K562 (cell line): ENCODE results near the gene CIP2A. TPM values are rescaled to one million over a fixed set of nuclear protein-coding genes. Genes with fewer than 3 reads are reported as not detected.
A peak's percentile ranks its signal among the peaks of the same experiment; 100 is the strongest.

Experiments
- ATAC-seq: fragments of 200-7000 bp; cut with Tn5 transposase; 3 replicates; pipeline ENCODE4 v1.9.1; 2020; ENCODE audit warnings: moderate library complexity
- BruUV-seq: library from RNA; stranded (reverse); fragments of 400-500 nt; replicated peaks from 2 replicates; lab custom pipeline; 2021; lab: Mats Ljungman, UMichigan
- CTCF ChIA-PET: fragments of 300-600 bp; formaldehyde crosslinking; extraction: SDS; loops from one replicate; lab custom pipeline; 2021; ENCODE audit warnings: low intra/inter-chr PET ratio; lab: Yijun Ruan, JAX
- POLR2A ChIA-PET: fragments of 300-600, 350-650 bp; sonication (Branson Sonifier 250); formaldehyde crosslinking; extraction: SDS; loops from one replicate; lab custom pipeline; 2021; ENCODE audit warnings: antibody characterized with exemption, inconsistent platforms; lab: Yijun Ruan, JAX
- DNase-seq, 4 experiments: peaks; one replicate each; pipeline versions ENCODE4 v3.0.0 to v3.0.0-alpha.2; 2011 to 2018; ENCODE audit warnings: low spot score in 3 of 4, mixed read lengths in 3 of 4; ENCODE audit errors: extremely low read depth in 1 of 4
- FAIRE-seq: peaks from 2 replicates; lab custom pipeline; 2011; peaks lifted over from hg19 to GRCh38; lab: Jason Lieb, UNC
- H2AFZ ChIP-seq: 2 replicates; pipeline ENCODE4 v1.6.0; 2011; ENCODE audit warnings: low read depth, low read length, control low read depth, inconsistent platforms
- H3K27ac ChIP-seq: fragments of 200-600 bp; 3 replicates; pipeline ENCODE4 v1.8.0; 2011; ENCODE audit warnings: low read depth, mild to moderate bottlenecking, control low read depth, inconsistent platforms, low read length, moderate library complexity, mixed read lengths; ENCODE audit errors: extremely low read depth
- H3K27me3 ChIP-seq, 2 experiments: fragments of 300-600 bp in 1 of 2; 2 replicates in 1 of 2; 3 replicates in 1 of 2; pipeline versions ENCODE4 v1.6.0 to v1.8.0; 2011; ENCODE audit warnings: inconsistent platforms in 2 of 2, low read length in 2 of 2, mild to moderate bottlenecking in 1 of 2, mixed read lengths in 1 of 2, moderate library complexity in 1 of 2; ENCODE audit not compliant: control insufficient read depth in 2 of 2, insufficient read depth in 2 of 2
- H3K36me3 ChIP-seq: fragments of 300-600 bp; 3 replicates; pipeline ENCODE4 v1.8.0; 2011; ENCODE audit warnings: mild to moderate bottlenecking, low read length, inconsistent platforms; ENCODE audit not compliant: control insufficient read depth, insufficient read depth
- H3K4me1 ChIP-seq, 2 experiments: fragments of 200-600 bp in 1 of 2; replicated peaks in 1 of 2; 2 replicates in 1 of 2; 3 replicates in 1 of 2; pipeline versions ENCODE4 v1.5.1 to v1.8.0; 2011; ENCODE audit warnings: inconsistent platforms in 2 of 2, low read length in 2 of 2, mild to moderate bottlenecking in 1 of 2, mixed read lengths in 1 of 2, moderate library complexity in 1 of 2; ENCODE audit not compliant: control insufficient read depth in 2 of 2, insufficient read depth in 2 of 2
- H3K4me2 ChIP-seq: 2 replicates; pipeline ENCODE4 v1.6.1; 2011; ENCODE audit warnings: low read length, control low read depth, inconsistent platforms, mixed read lengths; ENCODE audit not compliant: insufficient read depth
- H3K4me3 ChIP-seq: fragments of 200-600 bp; sonication (generic), shearing (Covaris generic); 2 replicates; pipeline ENCODE4 v1.5.1; 2016; ENCODE audit warnings: control low read depth, inconsistent platforms
- H3K79me2 ChIP-seq: fragments of 200-600 bp; 3 replicates; pipeline ENCODE4 v1.8.0; 2011; ENCODE audit warnings: low read length, inconsistent platforms; ENCODE audit not compliant: control insufficient read depth, insufficient read depth
- H3K9ac ChIP-seq, 2 experiments: 2 replicates each; pipeline versions ENCODE4 v1.6.0 to v1.6.1; 2011; ENCODE audit warnings: low read depth in 2 of 2, low read length in 2 of 2, control low read depth in 1 of 2, inconsistent platforms in 1 of 2, mild to moderate bottlenecking in 1 of 2, mixed read lengths in 1 of 2; ENCODE audit not compliant: insufficient read depth in 1 of 2
- H3K9me1 ChIP-seq: one replicate; pipeline ENCODE4 v1.6.0; 2011; ENCODE audit warnings: inconsistent platforms, mild to moderate bottlenecking, low read length, moderate library complexity; ENCODE audit not compliant: control insufficient read depth, insufficient read depth
- H3K9me3 ChIP-seq: replicated peaks from 2 replicates; pipeline ENCODE4 v1.5.1; 2011; ENCODE audit warnings: low read depth, low read length, inconsistent platforms; ENCODE audit not compliant: control insufficient read depth, insufficient read depth
- H4K20me1 ChIP-seq: replicated peaks from 2 replicates; pipeline ENCODE4 v1.6.1; 2011; ENCODE audit warnings: low read length, inconsistent platforms, mixed read lengths; ENCODE audit not compliant: control insufficient read depth, insufficient read depth
- C11orf30 ChIP-seq: fragments of 450-650 bp; IDR thresholded peaks from 2 replicates; pipeline ENCODE4 v1.6.1; 2016; ENCODE audit warnings: low read depth, mild to moderate bottlenecking
- MAFG ChIP-seq: fragments of 450-650 bp; conservative IDR thresholded peaks from 2 replicates; pipeline ENCODE4 v1.6.1; 2016; ENCODE audit warnings: missing genetic modification characterization, missing compliant biosample characterization
- ZNF311 ChIP-seq: fragments of 250-450 bp; sonication (Bioruptor Pico); IDR thresholded peaks from 2 replicates; pipeline ENCODE4 v1.4.0; 2020; ENCODE audit warnings: mild to moderate bottlenecking, moderate library complexity
- ZNF316 ChIP-seq: fragments of 450-650 bp; IDR thresholded peaks from 2 replicates; pipeline ENCODE4 v1.6.1; 2016
- WGBS: fragments of 100-300 bp; shearing (Covaris generic); methylation state at CpG from one replicate; pipeline ENCODE4 v1.1.6; 2016; ENCODE audit warnings: low coverage, mixed read lengths; ENCODE audit not compliant: insufficient coverage; ENCODE audit errors: missing lambda C conversion rate; 5-methylcytosine and 5-hydroxymethylcytosine counted together
- in situ Hi-C: fragments of 300-500 bp; cut with MboI; formaldehyde crosslinking; loops from 4 replicates; pipeline ENCODE4 v1.15.0; 2018; ENCODE audit warnings: inconsistent platforms, mixed read lengths
- intact Hi-C: fragments of 100-400 bp; cut with micrococcal nuclease; formaldehyde crosslinking; loops from 2 replicates; pipeline ENCODE4 v1.14.2; 2022
- polyA plus RNA-seq, 8 experiments: library from polyadenylated mRNA; depleted of rRNA in 4 of 8; stranded (reverse) in 5 of 8; unstranded in 3 of 8; fragments of >200 nt; fragmentation: Nextera tagmentation in 2 of 8; fragmentation: Illumina TruSeq in 1 of 8; extraction: Ambion mirVana in 2 of 8; extraction: Trizol in 1 of 8; gene quantifications; 2 replicates each; pipeline versions ENCODE4 v1.2.1 to v1.2.3, GENCODE V29; 2011 to 2014; ENCODE audit warnings: inconsistent platforms in 1 of 8, missing spikeins in 1 of 8
- total RNA-seq, 7 experiments: library from RNA; depleted of rRNA in 6 of 7; stranded (reverse); fragments of >200 nt in 6 of 7; fragmentation: Illumina TruSeq in 2 of 7; extraction: Trizol in 2 of 7; gene quantifications; 2 replicates each; pipeline versions ENCODE4 v1.2.1 to v1.2.3, GENCODE V29; 2011 to 2021; ENCODE audit warnings: low replicate concordance in 1 of 7
- TF ChIP-seq, protein P1 (sequence below): fragments of 450-650 bp; IDR thresholded peaks from 2 replicates; pipeline ENCODE4 v1.6.1; 2016

Gene CIP2A
- total and polyA plus RNA-seq, 9 of the 15 experiments (the other 6 are each of a cell fraction or from before 2014, with no cell fraction given) = 10.5 to 41.7 (median 31.5) TPM

DNA sequence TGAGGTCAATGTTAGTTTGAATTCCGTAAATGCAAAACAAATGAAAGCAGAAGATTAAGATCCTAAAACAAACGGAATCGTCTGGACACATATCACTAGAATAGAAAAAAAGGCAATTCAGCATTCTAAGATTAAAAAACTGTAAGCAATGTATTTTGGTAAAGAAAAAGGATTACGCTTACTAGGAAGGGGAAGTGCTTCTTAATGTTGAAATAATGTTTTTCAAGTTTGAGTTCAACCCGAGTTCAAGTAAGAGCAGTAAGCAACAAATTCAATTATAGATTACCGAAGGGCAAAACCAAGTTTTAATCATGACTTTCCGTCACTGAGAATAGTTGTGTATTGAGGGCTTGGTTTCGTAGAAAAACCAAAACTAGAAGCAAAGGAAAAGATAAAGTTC is 637 bp downstream of the CIP2A start:
- peak overlapping the region; percentile 90 for H3K27ac ChIP-seq
- H3K4me3 ChIP-seq = peak overlapping the region; percentile 76
- no peaks in the 10 kb centered on the region for H3K27me3 ChIP-seq
- ChIA-PET POLR2A (interaction anchor here (1.2 to 3.0 kb wide), 4 partner anchors 10 to 37 kb away, joined by 3 to 18 read pairs (median 6); no protein-coding TSS in a partner anchor), CTCF (no interaction called here)
- peaks cover 0 to 8% of the 10 kb centered on the region in 2 experiments; a peak in 2 of 5 replicates for H3K4me1 ChIP-seq
- H3K9ac ChIP-seq = peak overlapping the region; percentile 94 to 98
- intact Hi-C loops (no loop called here), in situ Hi-C loops (no loop called here)
- H2AFZ ChIP-seq = peak overlapping the region; percentile 92
- peak; percentile 48 for TF ChIP-seq ZNF316
- TF ChIP-seq, protein P1, sequence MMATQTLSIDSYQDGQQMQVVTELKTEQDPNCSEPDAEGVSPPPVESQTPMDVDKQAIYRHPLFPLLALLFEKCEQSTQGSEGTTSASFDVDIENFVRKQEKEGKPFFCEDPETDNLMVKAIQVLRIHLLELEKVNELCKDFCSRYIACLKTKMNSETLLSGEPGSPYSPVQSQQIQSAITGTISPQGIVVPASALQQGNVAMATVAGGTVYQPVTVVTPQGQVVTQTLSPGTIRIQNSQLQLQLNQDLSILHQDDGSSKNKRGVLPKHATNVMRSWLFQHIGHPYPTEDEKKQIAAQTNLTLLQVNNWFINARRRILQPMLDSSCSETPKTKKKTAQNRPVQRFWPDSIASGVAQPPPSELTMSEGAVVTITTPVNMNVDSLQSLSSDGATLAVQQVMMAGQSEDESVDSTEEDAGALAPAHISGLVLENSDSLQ = no peak
- 0 out of 2 replicates have a peak, but pooled peaks have one; percentile 10 for TF ChIP-seq MAFG (tag)
- BruUV-seq = no TSS peak
- no peak for DNase-seq
- peaks cover 77% of the 10 kb centered on the region for H3K79me2 ChIP-seq
- WGBS = under 1% methylated on average over 8 of the region's 8 CpGs
- no peaks in the 10 kb centered on the region for H3K9me3 ChIP-seq
- peaks cover 32% of the 10 kb centered on the region; the same call in 2 of the 3 replicates for H3K36me3 ChIP-seq
- peak overlapping the region; percentile 91 for H3K4me2 ChIP-seq
- FAIRE-seq = no peak
- H3K9me1 ChIP-seq = no peaks in the 10 kb centered on the region
- peaks cover 8% of the 10 kb centered on the region; the same call in 1 of the 2 replicates for H4K20me1 ChIP-seq
- no peak for ATAC-seq

DNA sequence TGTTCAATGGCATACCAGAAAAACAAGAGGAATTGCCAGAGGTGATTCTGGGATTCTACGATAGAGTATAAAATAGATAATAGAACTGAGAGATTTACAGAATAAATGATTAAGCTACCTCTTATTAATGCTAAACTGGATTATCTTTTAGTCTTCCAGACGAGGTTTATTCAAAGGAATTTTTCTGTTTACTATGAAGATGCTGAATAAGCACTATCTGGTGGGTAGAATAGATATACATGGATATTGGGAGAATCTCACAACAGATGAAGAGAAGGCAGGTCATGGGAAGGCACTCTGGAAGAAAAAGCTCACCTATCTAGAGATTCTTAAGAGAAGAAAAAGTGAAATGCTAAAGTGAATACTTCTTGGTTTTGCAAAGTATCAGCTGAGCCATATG is 11.2 kb downstream of the CIP2A start:
- ATAC-seq = no peak
- Histone ChIP-seq H3K27me3 (no peaks in the 10 kb centered on the region), H3K9ac (no peak overlapping the region), H3K4me2 (no peak overlapping the region), H3K9me3 (no peaks in the 10 kb centered on the region; the same call in 1 of the 2 replicates), H3K36me3 (peaks cover 85% of the 10 kb centered on the region), H3K4me3 (no peak overlapping the region), H3K4me1 (no peaks in the 10 kb centered on the region), H3K27ac (no peak overlapping the region), H4K20me1 (no peaks in the 10 kb centered on the region), H2AFZ (no peak overlapping the region), H3K79me2 (no peaks in the 10 kb centered on the region), H3K9me1 (no peaks in the 10 kb centered on the region)
- no peak for DNase-seq
- no TSS peak for BruUV-seq
- ChIA-PET POLR2A (interaction anchor here (0.6 to 2.6 kb wide), 5 partner anchors 9 to 21 kb away, joined by 3 to 9 read pairs (median 4); partner anchors contain the start of genes CIP2A and DZIP3), CTCF (no interaction called here)
- intact Hi-C loops (no loop called here), in situ Hi-C loops (no loop called here)
- WGBS = 88% methylated on average over 2 of the region's 2 CpGs
- TF ChIP-seq ZNF311 (CRISPR knock-in tag) (no peak), ZNF316 (peak; percentile 67), MAFG (tag) (peak; percentile 42; the same call in 1 of the 2 replicates), C11orf30 (peak; percentile 56)
- no peak for FAIRE-seq
